ENCODE measurements around the gene FHOD3. TPM values are rescaled to one million over a fixed set of nuclear protein-coding genes. Genes with fewer than 3 reads are reported as not detected.
A peak's percentile ranks its signal among the peaks of the same experiment; 100 is the strongest.

FHOD3 gene
- total and polyA plus RNA-seq, 2 of the 4 experiments (the other 2 are of a cell fraction): 14.6 to 16.0 TPM

DNA sequence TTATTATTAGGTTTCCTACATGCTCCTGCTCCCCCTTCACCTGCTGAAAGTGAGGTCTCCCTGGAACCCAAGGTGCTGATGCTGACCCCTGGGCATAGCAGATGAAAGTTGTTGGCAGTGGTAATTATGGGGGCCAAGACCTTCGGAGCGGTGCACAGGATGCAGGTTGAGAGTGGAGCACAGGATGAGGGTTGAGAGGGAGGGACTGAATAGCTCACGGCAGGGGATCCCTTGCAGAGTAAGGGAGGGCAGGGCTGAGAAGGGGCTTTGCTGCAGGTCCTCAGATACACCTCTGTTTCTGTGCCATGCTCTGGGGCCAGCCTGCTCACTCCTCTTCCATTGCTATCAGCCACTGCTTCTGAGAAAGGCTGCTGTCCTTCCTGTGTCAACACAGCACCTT lies 163.3 kb downstream of the FHOD3 start:
- Histone ChIP-seq H4K5ac (ENCODE audit: low read depth, low read length) (no peak overlapping the region), H4K20me1 (ENCODE audit: insufficient read depth, low read length) (0 out of 2 replicates have a peak, but pooled peaks cover 6% of the 10 kb centered on the region), H2BK15ac (ENCODE audit: low read depth, low read length) (no peak overlapping the region), H3K27ac (ENCODE audit: insufficient read depth, low read length) (no peak overlapping the region), H2AK9ac (replicated peaks; ENCODE audit: low read depth, low read length, poor library complexity) (no peak overlapping the region), H3K9me1 (ENCODE audit: insufficient read depth, low read length) (peaks cover 16% of the 10 kb centered on the region; the same call in 1 of the 2 replicates), H3K4me2 (ENCODE audit: low read depth, low read length) (no peak overlapping the region), H2BK120ac (ENCODE audit: low read depth, low read length) (no peak overlapping the region), H3K4me3 (ENCODE audit: insufficient read depth, low read depth, low read length) (no peak overlapping the region), H3K4me1 (ENCODE audit: control insufficient read depth, insufficient read depth, low read length) (peaks cover 11% of the 10 kb centered on the region), H4K91ac (ENCODE audit: insufficient read depth, low read depth, low read length) (no peak overlapping the region), H2BK20ac (ENCODE audit: low read depth, low read length) (no peak overlapping the region; the same call in 1 of the 2 replicates), H3K9ac (ENCODE audit: low read depth, low read length) (no peak overlapping the region), H3K18ac (ENCODE audit: low read depth, low read length) (no peak overlapping the region), H4K8ac (ENCODE audit: low read depth in 2 of 2, low read length in 2 of 2) (no peak overlapping the region), H3K9me3 (ENCODE audit: control insufficient read depth, insufficient read depth, low read length) (no peaks in the 10 kb centered on the region), H3K23ac (ENCODE audit: low read depth, low read length) (no peak overlapping the region), H2BK5ac (ENCODE audit: low read depth, low read length, poor library complexity, severe bottlenecking) (no peak overlapping the region), H3K27me3 (ENCODE audit: control insufficient read depth, insufficient read depth, low read length) (no peaks in the 10 kb centered on the region; the same call in none of the 2 replicates), H2AFZ (replicated peaks; ENCODE audit: low read length, poor library complexity) (peak overlapping the region; percentile 36), H3K36me3 (ENCODE audit: control insufficient read depth, insufficient read depth, low read length) (no peaks in the 10 kb centered on the region), H3K56ac (ENCODE audit: extremely low read depth, insufficient read depth, low read length) (no peak overlapping the region), H3K14ac (replicated peaks; ENCODE audit: low read depth, low read length) (0 out of 2 replicates have a peak overlapping the region, but pooled peaks have one; percentile 23), H2AK5ac (ENCODE audit: low read depth, low read length) (no peak overlapping the region; the same call in 1 of the 2 replicates), H3K4ac (ENCODE audit: low read depth, low read length) (no peak overlapping the region), H3K79me1 (ENCODE audit: low read depth in 1 of 2, low read length in 2 of 2) (0 out of 4 replicates have a peak, but pooled peaks cover 0 to 8% of the 10 kb centered on the region in 2 experiments)
- DNase-seq (no peak), ATAC-seq (ENCODE audit: low read depth) (no peak)
- POLR2A ChIA-PET (ENCODE audit: unreplicated experiment): interaction anchor here (0.7 to 0.9 kb wide), 2 partner anchors 12 to 368 kb away, joined by 3 read pairs; partner anchors contain the start of gene TPGS2
- 44% methylated on average over 3 of the region's 3 CpGs; no CpG with 5 or more reads in 1 of the 2 experiments for WGBS, 2 experiments (ENCODE audit: extremely low coverage in 2 of 2, insufficient read length in 1 of 2)
- dilution Hi-C loops (cut with HindIII; ENCODE audit: low sequenced_read_pairs, unreplicated experiment) (no loop called here), in situ Hi-C loops (cut with MboI; ENCODE audit: low sequenced_read_pairs) (no loop called here), intact Hi-C loops (cut with micrococcal nuclease) (no loop called here)
- TF ChIP-seq CHD1 (IDR thresholded peaks at IDR 0.05; ENCODE audit: low read depth, low read length) (no peak), BHLHE40 (IDR thresholded peaks at IDR 0.05; ENCODE audit: low read depth, low read length) (no peak), RFX5 (IDR thresholded peaks at IDR 0.05; ENCODE audit: low read depth, low read length) (no peak), SMC3 (IDR thresholded peaks at IDR 0.05; ENCODE audit: low read depth, low read length) (no peak), CTCF (conservative IDR thresholded peaks at IDR 0.05; ENCODE audit: low read depth, low read length) (no peak), MAZ (IDR thresholded peaks at IDR 0.05; ENCODE audit: borderline replicate concordance, low read depth, low read length) (no peak), MXI1 (IDR thresholded peaks at IDR 0.05; ENCODE audit: borderline replicate concordance, low read depth, low read length) (no peak), NFE2L2 (IDR thresholded peaks at IDR 0.05; ENCODE audit: low read depth, low read length) (no peak), FOS (IDR thresholded peaks at IDR 0.05; ENCODE audit: low read depth, low read length) (no peak), RCOR1 (IDR thresholded peaks at IDR 0.05; ENCODE audit: insufficient replicate concordance, low read length) (no peak), MAFK (IDR thresholded peaks at IDR 0.05; ENCODE audit: low read depth, low read length) (no peak), CEBPB (IDR thresholded peaks at IDR 0.05; ENCODE audit: low read depth, low read length) (no peak)
- TF ChIP-seq, protein P1, sequence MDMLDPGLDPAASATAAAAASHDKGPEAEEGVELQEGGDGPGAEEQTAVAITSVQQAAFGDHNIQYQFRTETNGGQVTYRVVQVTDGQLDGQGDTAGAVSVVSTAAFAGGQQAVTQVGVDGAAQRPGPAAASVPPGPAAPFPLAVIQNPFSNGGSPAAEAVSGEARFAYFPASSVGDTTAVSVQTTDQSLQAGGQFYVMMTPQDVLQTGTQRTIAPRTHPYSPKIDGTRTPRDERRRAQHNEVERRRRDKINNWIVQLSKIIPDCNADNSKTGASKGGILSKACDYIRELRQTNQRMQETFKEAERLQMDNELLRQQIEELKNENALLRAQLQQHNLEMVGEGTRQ (IDR thresholded peaks at IDR 0.05; ENCODE audit: low read depth, low read length): no peak
- TF ChIP-seq, protein P2, sequence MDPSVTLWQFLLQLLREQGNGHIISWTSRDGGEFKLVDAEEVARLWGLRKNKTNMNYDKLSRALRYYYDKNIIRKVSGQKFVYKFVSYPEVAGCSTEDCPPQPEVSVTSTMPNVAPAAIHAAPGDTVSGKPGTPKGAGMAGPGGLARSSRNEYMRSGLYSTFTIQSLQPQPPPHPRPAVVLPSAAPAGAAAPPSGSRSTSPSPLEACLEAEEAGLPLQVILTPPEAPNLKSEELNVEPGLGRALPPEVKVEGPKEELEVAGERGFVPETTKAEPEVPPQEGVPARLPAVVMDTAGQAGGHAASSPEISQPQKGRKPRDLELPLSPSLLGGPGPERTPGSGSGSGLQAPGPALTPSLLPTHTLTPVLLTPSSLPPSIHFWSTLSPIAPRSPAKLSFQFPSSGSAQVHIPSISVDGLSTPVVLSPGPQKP (IDR thresholded peaks at IDR 0.05; ENCODE audit: borderline replicate concordance, low read depth, low read length): no peak
- CTCF ChIA-PET: no interaction called here
- no TSS peak for BruUV-seq (replicated peaks)

All from IMR-90 (cell line).